Mesendoderm (in vitro differentiated cells): ENCODE measurements around the gene PDCD5. TPM values are rescaled to one million over a fixed set of nuclear protein-coding genes. Genes with fewer than 3 reads are reported as not detected.

Experiments used
- small RNA-seq: library from polyadenylated mRNA; stranded (forward); fragments of <200 nt; extraction: miRNeasy Mini kit (QIAGEN cat#:217004); gene quantifications from one replicate; pipeline ENCODE3, GENCODE V24; 2013; ENCODE audit not compliant: insufficient read depth

Gene PDCD5

Small RNAs within 50 kb of the gene (small RNA-seq; reads per million reads assigned to genes)
- gene SNORA68B = not detected
